HCT116 (cell line): ENCODE results near the gene PEBP1. TPM values are rescaled to one million over a fixed set of nuclear protein-coding genes. Genes with fewer than 3 reads are reported as not detected.

Source experiments
- ATAC-seq: fragments of 200-7000 bp; cut with Tn5 transposase; 2 replicates; pipeline ENCODE4 v1.9.1; 2020; ENCODE audit warnings: mild to moderate bottlenecking, moderate library complexity
- BruUV-seq: library from RNA; stranded (reverse); fragments of 400-500 nt; replicated peaks from 2 replicates; lab custom pipeline; 2021; lab: Mats Ljungman, UMichigan
- CTCF ChIA-PET: fragments of 300-600 bp; sonication (Branson Sonifier 250); formaldehyde crosslinking; loops from one replicate; lab custom pipeline; 2021; ENCODE audit warnings: antibody characterized with exemption; lab: Charles Lee
- POLR2A ChIA-PET: fragments of 300-600, 350-600 bp; sonication (Branson Sonifier 250); formaldehyde crosslinking; loops from one replicate; lab custom pipeline; 2021; ENCODE audit warnings: antibody characterized with exemption; lab: Charles Lee
- RAD21 ChIA-PET, 2 experiments: fragments of 300-600 bp; sonication (Branson Sonifier 250); formaldehyde crosslinking; loops; one replicate each; lab custom pipeline; 2023; ENCODE audit warnings: low total read pairs in 2 of 2; ENCODE audit not compliant: uncharacterized antibody in 2 of 2, unreplicated experiment in 2 of 2, low non-redundant PET in 1 of 2; lab: Charles Lee
- DNase-seq: peaks from one replicate; pipeline ENCODE4 v3.0.0-alpha.2; 2010; ENCODE audit warnings: low read depth, low spot score
- H2AFZ ChIP-seq: fragments of 200-600 bp; shearing (Covaris generic), sonication (generic); 2 replicates; pipeline ENCODE4 v1.6.1; 2017; ENCODE audit warnings: low read depth, mixed run types, mixed read lengths, antibody characterized with exemption, low read length; ENCODE audit not compliant: poor library complexity, severe bottlenecking
- H3K27ac ChIP-seq: 2 replicates; pipeline ENCODE4 v1.5.1; 2012; ENCODE audit warnings: low read depth, low read length
- H3K27me3 ChIP-seq: fragments of 200-600 bp; sonication (generic); 2 replicates; pipeline ENCODE4 v1.6.1; 2016; ENCODE audit warnings: mixed run types, low read length, mixed read lengths; ENCODE audit not compliant: insufficient read depth
- H3K36me3 ChIP-seq, 2 experiments: fragments of 200-500 bp in 1 of 2; fragments of 200-600 bp in 1 of 2; sonication (Bioruptor generic) in 1 of 2; sonication (generic) in 1 of 2; 2 replicates each; pipeline versions ENCODE4 v1.5.1 to v1.6.1; 2014 to 2016; ENCODE audit warnings: low read length in 2 of 2, inconsistent platforms in 1 of 2, mixed read lengths in 1 of 2, mixed run types in 1 of 2; ENCODE audit not compliant: insufficient read depth in 2 of 2, control insufficient read depth in 1 of 2
- H3K4me1 ChIP-seq, 2 experiments: fragments of 200-600 bp in 1 of 2; sonication (generic) in 1 of 2; 2 replicates each; pipeline versions ENCODE4 v1.5.1 to v1.6.1; 2012 to 2017; ENCODE audit warnings: low read length in 2 of 2, inconsistent platforms in 1 of 2, mild to moderate bottlenecking in 1 of 2, mixed read lengths in 1 of 2, mixed run types in 1 of 2, moderate library complexity in 1 of 2; ENCODE audit not compliant: insufficient read depth in 2 of 2, control insufficient read depth in 1 of 2
- H3K4me2 ChIP-seq: fragments of 200-600 bp; sonication (generic); 2 replicates; pipeline ENCODE4 v1.6.1; 2017; ENCODE audit warnings: mixed run types, low read length, mixed read lengths
- H3K4me3 ChIP-seq, 2 experiments: fragments of 200-600 bp in 1 of 2; sonication (generic) in 1 of 2; replicated peaks in 1 of 2; 2 replicates each; pipeline ENCODE4 v1.5.1; 2011 to 2016; ENCODE audit warnings: low read length in 2 of 2, control low read depth in 1 of 2, low read depth in 1 of 2, mild to moderate bottlenecking in 1 of 2, mixed read lengths in 1 of 2, mixed run types in 1 of 2
- H3K79me2 ChIP-seq: fragments of 200-600 bp; sonication (generic); 2 replicates; pipeline ENCODE4 v1.6.1; 2017; ENCODE audit warnings: mild to moderate bottlenecking, mixed run types, low read length, moderate library complexity, mixed read lengths; ENCODE audit not compliant: insufficient read depth
- H3K9ac ChIP-seq: fragments of 200-600 bp; sonication (generic); 2 replicates; pipeline ENCODE4 v1.6.1; 2016; ENCODE audit warnings: low read length, mixed read lengths
- H3K9me2 ChIP-seq: fragments of 200-600 bp; sonication (generic), shearing (Covaris generic); 2 replicates; pipeline ENCODE4 v1.6.1; 2017; ENCODE audit warnings: mixed run types, mild to moderate bottlenecking, moderate library complexity; ENCODE audit not compliant: insufficient read depth
- H3K9me3 ChIP-seq, 2 experiments: fragments of 200-500 bp in 1 of 2; fragments of 200-600 bp in 1 of 2; sonication (Bioruptor generic) in 1 of 2; sonication (generic) in 1 of 2; 2 replicates each; pipeline ENCODE4 v1.6.1; 2014 to 2017; ENCODE audit warnings: low read length in 2 of 2, mixed read lengths in 2 of 2, inconsistent platforms in 1 of 2, low read depth in 1 of 2, mild to moderate bottlenecking in 1 of 2, mixed run types in 1 of 2, moderate library complexity in 1 of 2; ENCODE audit not compliant: control insufficient read depth in 1 of 2, insufficient read depth in 1 of 2
- H4K20me1 ChIP-seq: fragments of 200-600 bp; sonication (generic), shearing (Covaris generic); 2 replicates; pipeline ENCODE4 v1.6.1; 2017; ENCODE audit warnings: mixed run types, mild to moderate bottlenecking, moderate library complexity; ENCODE audit not compliant: insufficient read depth
- CBX3 ChIP-seq: IDR thresholded peaks from 2 replicates; pipeline ENCODE4 v1.6.1; 2012; ENCODE audit warnings: low read depth
- CEBPB ChIP-seq: IDR thresholded peaks from 2 replicates; pipeline ENCODE4 v1.6.1; 2012; ENCODE audit warnings: low read depth
- ELF1 ChIP-seq: IDR thresholded peaks from 2 replicates; pipeline ENCODE4 v1.6.1; 2012; ENCODE audit warnings: low read depth, borderline replicate concordance
- EZH2 ChIP-seq: fragments of 200-600 bp; sonication (generic); IDR thresholded peaks from 2 replicates; pipeline ENCODE4 v1.6.1; 2017; ENCODE audit warnings: antibody characterized with exemption, mixed run types
- EZH2phosphoT487 ChIP-seq: fragments of 200-600 bp; IDR thresholded peaks from 2 replicates; pipeline ENCODE4 v1.6.1; 2018; ENCODE audit warnings: antibody characterized with exemption, borderline replicate concordance
- FOSL1 ChIP-seq: IDR thresholded peaks from 2 replicates; pipeline ENCODE4 v1.6.1; 2012; ENCODE audit warnings: low read depth
- POLR2AphosphoS5 ChIP-seq: IDR thresholded peaks from 2 replicates; pipeline ENCODE4 v1.6.1; 2011; ENCODE audit warnings: mild to moderate bottlenecking, low read depth, low read length, moderate library complexity
- RAD21 ChIP-seq: IDR thresholded peaks from 2 replicates; pipeline ENCODE4 v1.6.1; 2012; ENCODE audit warnings: low read depth, mild to moderate bottlenecking
- SP1 ChIP-seq: IDR thresholded peaks from 2 replicates; pipeline ENCODE4 v1.6.1; 2012; ENCODE audit warnings: low read depth
- SRF ChIP-seq: IDR thresholded peaks from 2 replicates; pipeline ENCODE4 v1.6.1; 2012; ENCODE audit warnings: low read depth
- YY1 ChIP-seq: IDR thresholded peaks from 2 replicates; pipeline ENCODE4 v1.6.1; 2011; ENCODE audit warnings: low read length, low read depth, moderate library complexity, mild to moderate bottlenecking; ENCODE audit not compliant: insufficient replicate concordance; ENCODE audit errors: extremely low read depth
- intact Hi-C: fragments of 100-400 bp; cut with micrococcal nuclease; formaldehyde crosslinking; loops from 2 replicates; pipeline ENCODE4 v1.10.0; 2022
- total RNA-seq: library from RNA; stranded (reverse); gene quantifications from one replicate; pipeline ENCODE4 v1.2.1, GENCODE V29; 2021; ENCODE audit not compliant: unreplicated experiment
- TF ChIP-seq, protein P1 (sequence below): IDR thresholded peaks from 2 replicates; pipeline ENCODE4 v1.6.1; 2012

PEBP1 gene
- total RNA-seq, 1 experiment from 2014 or later: 220 TPM

GRCh38 chr12:118140825-118141224, 4.9 kb downstream of the PEBP1 start:
- H2AFZ ChIP-seq: no peak overlapping the region
- peaks cover 45% of the 10 kb centered on the region for H3K79me2 ChIP-seq
- DNase-seq (no peak), ATAC-seq (no peak)
- H3K4me3 ChIP-seq: no peak overlapping the region
- intact Hi-C loops: no loop called here
- H3K27ac ChIP-seq: no peak overlapping the region
- peaks cover 29 to 44% of the 10 kb centered on the region in 2 experiments for H3K36me3 ChIP-seq
- H3K4me1 ChIP-seq: peaks cover 2 to 8% of the 10 kb centered on the region in 2 experiments; a peak in 2 of 4 replicates
- CTCF ChIA-PET: no interaction called here
- POLR2A ChIA-PET: no interaction called here
- no peak overlapping the region for H3K9ac ChIP-seq
- RAD21 ChIA-PET: no interaction called here
- TF ChIP-seq EZH2 (no peak), YY1 (no peak), SRF (no peak), POLR2AphosphoS5 (no peak), FOSL1 (no peak), ELF1 (no peak), RAD21 (no peak), EZH2phosphoT487 (no peak)
- TF ChIP-seq, protein P1, sequence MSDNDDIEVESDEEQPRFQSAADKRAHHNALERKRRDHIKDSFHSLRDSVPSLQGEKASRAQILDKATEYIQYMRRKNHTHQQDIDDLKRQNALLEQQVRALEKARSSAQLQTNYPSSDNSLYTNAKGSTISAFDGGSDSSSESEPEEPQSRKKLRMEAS: no peak
- no peaks in the 10 kb centered on the region for H4K20me1 ChIP-seq
- H3K9me3 ChIP-seq: no peaks in the 10 kb centered on the region
- H3K4me2 ChIP-seq: no peak overlapping the region
- H3K27me3 ChIP-seq: no peaks in the 10 kb centered on the region
- BruUV-seq: no TSS peak
- H3K9me2 ChIP-seq: no peaks in the 10 kb centered on the region

DNA sequence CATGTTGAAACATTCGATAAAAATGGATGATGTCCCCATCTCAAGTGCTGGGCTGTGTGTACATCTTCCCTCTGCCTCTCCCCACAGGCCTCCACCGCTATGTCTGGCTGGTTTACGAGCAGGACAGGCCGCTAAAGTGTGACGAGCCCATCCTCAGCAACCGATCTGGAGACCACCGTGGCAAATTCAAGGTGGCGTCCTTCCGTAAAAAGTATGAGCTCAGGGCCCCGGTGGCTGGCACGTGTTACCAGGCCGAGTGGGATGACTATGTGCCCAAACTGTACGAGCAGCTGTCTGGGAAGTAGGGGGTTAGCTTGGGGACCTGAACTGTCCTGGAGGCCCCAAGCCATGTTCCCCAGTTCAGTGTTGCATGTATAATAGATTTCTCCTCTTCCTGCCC, 8.6 kb downstream of the PEBP1 start:
- Histone ChIP-seq H3K4me1 (no peaks in the 10 kb centered on the region), H4K20me1 (no peaks in the 10 kb centered on the region), H3K9me2 (no peaks in the 10 kb centered on the region), H3K4me3 (no peak overlapping the region), H3K27me3 (no peaks in the 10 kb centered on the region), H3K9ac (no peak overlapping the region), H3K79me2 (peaks cover 16% of the 10 kb centered on the region; the same call in 1 of the 2 replicates), H3K27ac (no peak overlapping the region), H3K36me3 (peaks cover 27 to 44% of the 10 kb centered on the region in 2 experiments), H3K4me2 (no peak overlapping the region), H3K9me3 (no peaks in the 10 kb centered on the region), H2AFZ (no peak overlapping the region)
- RAD21 ChIA-PET: no interaction called here
- CTCF ChIA-PET: no interaction called here
- POLR2A ChIA-PET: no interaction called here
- BruUV-seq: no TSS peak
- no peak for ATAC-seq
- intact Hi-C loops: no loop called here
- DNase-seq: no peak
- TF ChIP-seq CEBPB (no peak), SP1 (no peak), CBX3 (no peak), POLR2AphosphoS5 (no peak)
